ENCODE measurements around the gene TBC1D22A.

GRCh38 chr22:47063071-47063509, 300.6 kb downstream of the TBC1D22A start:
- TF ChIP-seq, protein P1, sequence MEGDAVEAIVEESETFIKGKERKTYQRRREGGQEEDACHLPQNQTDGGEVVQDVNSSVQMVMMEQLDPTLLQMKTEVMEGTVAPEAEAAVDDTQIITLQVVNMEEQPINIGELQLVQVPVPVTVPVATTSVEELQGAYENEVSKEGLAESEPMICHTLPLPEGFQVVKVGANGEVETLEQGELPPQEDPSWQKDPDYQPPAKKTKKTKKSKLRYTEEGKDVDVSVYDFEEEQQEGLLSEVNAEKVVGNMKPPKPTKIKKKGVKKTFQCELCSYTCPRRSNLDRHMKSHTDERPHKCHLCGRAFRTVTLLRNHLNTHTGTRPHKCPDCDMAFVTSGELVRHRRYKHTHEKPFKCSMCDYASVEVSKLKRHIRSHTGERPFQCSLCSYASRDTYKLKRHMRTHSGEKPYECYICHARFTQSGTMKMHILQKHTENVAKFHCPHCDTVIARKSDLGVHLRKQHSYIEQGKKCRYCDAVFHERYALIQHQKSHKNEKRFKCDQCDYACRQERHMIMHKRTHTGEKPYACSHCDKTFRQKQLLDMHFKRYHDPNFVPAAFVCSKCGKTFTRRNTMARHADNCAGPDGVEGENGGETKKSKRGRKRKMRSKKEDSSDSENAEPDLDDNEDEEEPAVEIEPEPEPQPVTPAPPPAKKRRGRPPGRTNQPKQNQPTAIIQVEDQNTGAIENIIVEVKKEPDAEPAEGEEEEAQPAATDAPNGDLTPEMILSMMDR (conservative IDR thresholded peaks at IDR 0.05; ENCODE audit: low read depth in 2 of 2) = no peak
- TF ChIP-seq POLR2AphosphoS5 (IDR thresholded peaks at IDR 0.05; ENCODE audit: low read depth) (no peak), NANOG (IDR thresholded peaks at IDR 0.05; ENCODE audit: borderline replicate concordance) (no peak)
